HTERT RPE-1 (cell line): ENCODE data around the gene UGP2.

Source experiments
- in situ Hi-C: fragments of 300-500 bp; cut with MboI; formaldehyde crosslinking; loops from 4 replicates; pipeline ENCODE4 v1.14.3; 2020; ENCODE audit warnings: low sequenced_read_pairs

Gene UGP2

DNA sequence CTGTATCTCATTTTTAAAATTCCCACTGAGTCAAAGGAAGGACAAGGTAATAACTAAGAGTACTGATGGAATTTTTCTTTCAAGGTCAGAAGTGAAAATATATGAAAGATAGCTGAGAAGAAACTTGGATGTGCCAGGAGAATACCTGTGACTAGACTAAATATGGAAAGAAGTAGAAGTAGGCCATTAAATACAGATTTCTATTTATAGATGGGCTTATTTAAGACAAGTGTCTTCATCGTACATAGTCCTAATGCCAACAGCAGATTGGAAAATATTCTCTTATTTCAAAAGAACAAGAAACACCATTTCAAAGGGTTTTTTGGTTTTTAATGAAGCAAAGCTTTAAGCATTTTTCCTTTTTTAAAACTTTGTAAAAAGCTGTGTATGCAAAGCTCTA lies 22.0 kb downstream of the UGP2 start:
- in situ Hi-C loops = no loop called here

- in situ Hi-C loops = no loop called here
These were observed 23.6 kb downstream of the UGP2 start for GRCh38 chr2:63865159-63865799.

GRCh38 chr2:63866009-63866709 lies 24.5 kb downstream of the UGP2 start:
- in situ Hi-C loops = no loop called here

GRCh38 chr2:63870679-63871078 lies 29.0 kb downstream of the UGP2 start:
- in situ Hi-C loops = no loop called here

- in situ Hi-C loops = no loop called here
These were observed 30.2 kb downstream of the UGP2 start for GRCh38 chr2:63871864-63872263.

GRCh38 chr2:63872571-63873328 lies 31.1 kb downstream of the UGP2 start:
- in situ Hi-C loops = no loop called here

DNA sequence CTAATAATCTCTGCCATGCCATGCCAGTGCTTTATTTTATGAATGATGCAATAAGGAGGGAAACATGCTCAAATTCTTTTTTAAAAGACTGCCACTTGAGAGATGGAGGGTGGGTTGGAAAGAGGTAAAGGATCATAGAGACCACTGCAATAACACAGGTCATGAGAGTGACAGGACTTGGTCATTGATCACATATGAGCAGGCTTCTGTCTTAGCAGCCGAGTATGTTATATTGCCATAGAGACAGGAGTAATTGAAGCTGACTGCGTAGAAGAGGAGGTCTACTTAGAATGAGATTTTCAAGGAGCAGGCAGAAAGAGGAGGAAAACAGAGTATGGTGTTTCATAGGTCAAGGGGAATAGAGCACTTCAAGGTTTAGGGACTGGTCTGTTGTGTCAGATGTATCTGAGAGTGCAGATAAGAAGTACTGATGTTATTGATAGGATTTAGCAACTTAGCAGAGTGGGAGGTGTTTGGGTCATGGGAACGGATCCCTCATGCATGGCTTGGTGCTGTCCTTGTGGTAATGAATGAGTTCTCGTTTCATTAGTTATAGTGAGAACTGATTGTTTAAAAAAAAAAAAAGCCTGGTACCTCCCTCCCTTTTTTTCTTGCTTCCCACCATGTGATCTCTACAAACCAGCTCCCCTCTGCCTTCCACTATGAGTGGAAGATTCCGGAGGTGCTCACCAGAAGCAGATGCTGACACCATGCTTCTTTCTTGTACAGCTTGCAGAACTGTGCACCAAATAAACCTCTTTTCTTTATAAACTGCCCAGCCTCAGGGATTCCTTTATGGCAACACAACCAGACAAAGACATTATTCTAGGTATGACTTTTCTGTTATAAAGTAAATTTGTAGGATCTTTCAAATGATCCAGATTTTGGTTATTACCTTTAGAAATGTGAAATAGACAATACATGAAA lies 32.8 kb downstream of the UGP2 start:
- in situ Hi-C loops = no loop called here

- in situ Hi-C loops = no loop called here
These were observed 33.4 kb downstream of the UGP2 start for GRCh38 chr2:63875131-63875527.

DNA sequence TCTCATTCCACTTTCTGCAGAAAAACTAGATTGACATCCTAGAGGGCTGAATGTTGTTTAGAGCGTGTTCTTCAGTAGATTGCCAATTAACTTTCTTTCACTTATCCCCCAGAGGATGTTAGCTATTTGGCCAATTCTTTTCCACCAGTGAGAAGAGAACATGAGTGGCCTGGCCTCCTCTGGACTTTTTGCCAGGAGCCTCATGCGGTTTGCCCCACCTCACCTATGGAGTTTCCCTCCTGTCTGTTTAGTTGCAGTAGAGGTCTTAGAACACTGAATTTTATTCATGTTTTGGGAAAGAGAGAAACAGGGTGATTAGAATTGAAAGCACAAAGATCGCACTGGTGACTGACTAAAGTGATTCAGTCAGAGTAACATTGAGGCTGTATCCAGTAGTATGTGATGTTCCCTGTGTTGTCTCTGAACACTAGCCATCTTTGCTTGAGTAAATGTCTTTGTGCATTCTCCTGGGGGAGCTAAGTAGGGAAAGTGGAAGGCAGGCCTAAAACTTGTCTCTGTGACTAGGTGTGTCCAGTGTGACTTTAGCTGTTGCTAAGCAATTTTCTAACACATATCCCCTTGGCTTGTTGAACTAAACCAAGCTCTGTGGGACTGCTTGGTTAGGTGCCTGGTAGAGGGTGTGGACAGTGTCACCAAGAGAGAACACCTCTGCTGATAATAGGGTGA lies 34.0 kb downstream of the UGP2 start:
- in situ Hi-C loops = no loop called here

GRCh38 chr2:63876311-63876710 lies 34.6 kb downstream of the UGP2 start:
- in situ Hi-C loops = no loop called here

GRCh38 chr2:63878486-63878885 lies 36.8 kb downstream of the UGP2 start:
- in situ Hi-C loops = no loop called here

DNA sequence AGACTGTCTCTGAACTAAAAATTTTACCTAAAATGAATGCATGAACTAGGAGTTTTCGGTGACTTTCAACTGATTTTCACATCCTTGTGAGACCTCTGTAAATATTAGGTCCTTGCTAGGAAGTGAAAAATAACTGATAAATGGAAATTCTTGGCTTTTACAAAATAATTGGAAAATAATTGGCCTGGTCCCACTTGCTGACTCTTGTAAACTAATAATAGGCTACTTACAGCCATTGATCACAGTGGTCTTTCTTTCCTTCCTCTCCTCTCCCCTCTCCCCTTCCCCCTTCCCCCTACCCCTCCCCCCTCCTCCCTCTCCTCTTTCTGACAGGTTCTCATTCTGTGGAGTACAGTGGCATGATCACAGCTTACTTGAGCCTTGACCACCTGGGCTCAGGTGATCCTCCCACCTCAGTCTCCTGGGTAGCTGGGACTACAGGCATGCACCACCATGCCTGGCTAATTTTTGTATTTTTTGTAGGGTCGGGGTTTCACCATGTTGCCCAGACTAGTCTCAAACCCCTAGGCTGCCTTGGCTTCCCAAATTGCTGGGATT lies 38.3 kb downstream of the UGP2 start:
- in situ Hi-C loops = no loop called here

DNA sequence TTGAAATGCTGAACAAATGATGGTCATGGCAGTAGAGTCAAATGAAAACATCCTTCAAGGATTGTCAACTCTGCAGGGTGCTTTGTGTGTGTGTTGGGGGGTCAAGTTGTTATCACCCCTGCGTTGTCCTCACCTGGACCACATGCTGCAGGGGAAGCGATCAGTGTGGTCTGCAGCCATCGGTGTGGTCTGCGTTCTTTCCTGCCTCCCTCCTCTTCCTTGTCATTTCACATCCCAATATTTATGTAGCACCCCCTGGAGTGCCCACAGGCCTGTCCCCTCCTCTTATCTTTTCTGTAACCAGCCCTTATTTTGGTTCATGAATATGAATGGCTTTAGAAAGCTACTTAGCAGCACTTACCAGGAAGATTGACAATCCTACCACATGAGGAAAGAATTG lies 38.9 kb downstream of the UGP2 start:
- in situ Hi-C loops = no loop called here

DNA sequence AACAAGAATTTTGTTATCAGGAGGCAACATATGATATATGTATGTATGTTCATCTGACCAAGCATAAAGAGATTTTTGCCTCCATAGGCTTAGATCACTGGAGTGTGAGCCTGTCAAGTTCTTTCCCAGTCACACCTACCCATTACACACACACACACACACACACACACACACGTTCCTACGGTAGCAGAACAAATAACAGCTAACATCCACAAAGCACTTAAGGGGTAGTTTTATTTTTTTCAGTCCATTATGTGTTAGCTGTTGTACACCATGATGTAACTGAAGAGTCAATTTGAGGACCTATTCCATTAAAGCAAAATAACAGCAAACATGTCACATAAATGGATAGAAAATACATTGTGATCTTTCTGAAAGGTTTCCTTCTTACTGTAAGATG lies 39.5 kb downstream of the UGP2 start:
- in situ Hi-C loops = no loop called here

- in situ Hi-C loops = no loop called here
These were observed 40.9 kb downstream of the UGP2 start for GRCh38 chr2:63882395-63883105.

- in situ Hi-C loops = no loop called here
These were observed 44.7 kb downstream of the UGP2 start for GRCh38 chr2:63886445-63886844.

DNA sequence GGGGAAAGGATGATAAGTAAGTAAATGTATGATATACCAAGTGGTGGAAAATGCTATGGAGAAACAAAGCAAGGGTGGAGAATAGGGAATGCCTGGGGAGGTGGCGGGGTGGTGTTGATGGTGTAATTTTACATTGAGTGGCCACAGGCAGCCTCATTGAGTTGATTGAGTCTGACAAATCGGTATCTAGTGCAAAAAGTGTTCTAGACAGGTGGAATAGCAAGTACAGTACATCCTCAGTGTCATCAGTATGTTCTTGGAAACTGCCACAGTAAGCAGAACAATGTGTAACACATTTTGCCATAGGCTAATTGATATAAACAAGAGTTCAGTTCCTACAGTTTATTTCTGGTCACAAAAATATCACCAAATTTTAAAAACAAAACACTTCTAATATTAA lies 46.4 kb downstream of the UGP2 start:
- in situ Hi-C loops = no loop called here

DNA sequence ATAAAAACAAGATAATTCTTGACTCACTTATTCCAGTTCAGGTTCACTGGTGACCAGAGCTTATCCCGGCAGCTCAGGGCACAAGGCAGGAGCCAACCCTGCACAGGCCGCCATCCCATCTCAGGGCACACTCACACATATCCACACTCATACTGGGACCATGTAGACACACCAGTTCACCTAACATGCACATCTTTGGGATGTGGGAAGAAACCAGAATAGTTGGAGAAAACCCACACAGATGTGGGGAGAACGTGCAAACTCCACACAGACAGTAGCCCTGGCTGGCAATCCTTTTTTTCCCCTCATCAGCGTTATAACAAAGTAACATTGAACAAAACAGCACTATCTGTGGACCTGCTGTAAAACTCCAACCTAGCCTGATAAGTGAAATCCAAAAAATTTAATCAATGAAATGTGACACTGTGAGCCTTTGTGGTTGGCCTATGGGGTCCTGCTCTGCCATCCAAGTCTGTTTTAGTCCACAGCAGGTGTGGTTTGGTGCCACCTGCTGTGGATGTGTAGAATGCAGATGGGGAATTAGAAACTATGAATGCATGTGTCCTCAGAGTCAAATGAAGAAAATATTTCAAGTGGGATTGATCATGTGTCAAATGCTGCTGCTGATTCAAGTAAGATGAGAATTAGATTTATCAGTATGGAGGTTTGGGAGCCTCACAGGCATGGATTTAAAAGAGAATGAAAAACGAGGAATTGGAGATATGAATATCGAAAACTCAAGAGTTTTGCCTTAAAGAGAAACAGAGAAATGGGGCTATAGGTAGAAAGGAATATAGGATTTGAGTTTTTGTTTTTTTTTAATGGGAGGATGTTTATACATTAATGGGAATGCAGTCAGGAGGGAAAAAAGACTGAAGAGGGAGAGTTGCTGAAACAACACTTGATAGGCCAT lies 47.0 kb downstream of the UGP2 start:
- in situ Hi-C loops = no loop called here
